Fibroblast of lung (primary cell): Measurements from ENCODE around the gene TNPO3. TPM values are rescaled to one million over a fixed set of nuclear protein-coding genes. Genes with fewer than 3 reads are reported as not detected.

Experiments
- DNase-seq, 2 donors: peaks; one replicate each; pipeline versions ENCODE4 v3.0.0 to v3.0.0-alpha.2; 2010; ENCODE audit warnings: low read depth in 2 of 2
- H2AFZ ChIP-seq: 2 replicates; pipeline ENCODE4 v1.5.1; 2012; ENCODE audit warnings: low read length, control low read depth, inconsistent platforms
- H3K27ac ChIP-seq: 2 replicates; pipeline ENCODE4 v1.5.1; 2011; ENCODE audit warnings: low read length, control low read depth; ENCODE audit not compliant: insufficient read depth
- H3K27me3 ChIP-seq: 2 replicates; pipeline ENCODE4 v1.5.1; 2011; ENCODE audit warnings: mild to moderate bottlenecking, low read length; ENCODE audit not compliant: control insufficient read depth, insufficient read depth
- H3K36me3 ChIP-seq: 2 replicates; pipeline ENCODE4 v1.5.1; 2011; ENCODE audit warnings: low read length; ENCODE audit not compliant: control insufficient read depth, insufficient read depth
- H3K4me1 ChIP-seq: 2 replicates; pipeline ENCODE4 v1.5.1; 2011; ENCODE audit warnings: low read length; ENCODE audit not compliant: control insufficient read depth, insufficient read depth; ENCODE audit errors: extremely low read depth
- H3K4me2 ChIP-seq: 2 replicates; pipeline ENCODE4 v1.5.1; 2011; ENCODE audit warnings: low read length, control low read depth; ENCODE audit not compliant: insufficient read depth; ENCODE audit errors: extremely low read depth
- H3K4me3 ChIP-seq, 4 experiments: fragments of 200-600 bp in 1 of 4; sonication (generic) in 1 of 4; replicated peaks in 1 of 4; 2 replicates each; pipeline ENCODE4 v1.5.1; 2011 to 2016; ENCODE audit warnings: low read length in 4 of 4, low read depth in 3 of 4, mild to moderate bottlenecking in 3 of 4, control low read depth in 2 of 4, inconsistent platforms in 1 of 4, mixed read lengths in 1 of 4; ENCODE audit not compliant: insufficient read depth in 1 of 4; ENCODE audit errors: control extremely low read depth in 1 of 4
- H3K79me2 ChIP-seq: 2 replicates; pipeline ENCODE4 v1.5.1; 2012; ENCODE audit warnings: mild to moderate bottlenecking, low read length, inconsistent platforms; ENCODE audit not compliant: control insufficient read depth, insufficient read depth
- H3K9ac ChIP-seq: 2 replicates; pipeline ENCODE4 v1.5.1; 2011; ENCODE audit warnings: mild to moderate bottlenecking, low read length, control low read depth; ENCODE audit not compliant: insufficient read depth
- H3K9me3 ChIP-seq: 2 replicates; pipeline ENCODE4 v1.5.1; 2012; ENCODE audit warnings: low read depth, low read length; ENCODE audit not compliant: control insufficient read depth, insufficient read depth
- H4K20me1 ChIP-seq: 2 replicates; pipeline ENCODE4 v1.5.1; 2011; ENCODE audit warnings: low read length; ENCODE audit not compliant: control insufficient read depth, insufficient read depth; ENCODE audit errors: extremely low read depth
- CTCF ChIP-seq, 2 donors: IDR thresholded peaks in 1 of 2; conservative IDR thresholded peaks in 1 of 2; 1 replicate in 1 of 2; 2 replicates in 1 of 2; pipeline ENCODE4 v1.5.1; 2011 to 2012; ENCODE audit warnings: low read length in 2 of 2, control low read depth in 1 of 2, inconsistent platforms in 1 of 2, low read depth in 1 of 2, mild to moderate bottlenecking in 1 of 2
- EZH2 ChIP-seq: IDR thresholded peaks from 2 replicates; pipeline ENCODE4 v1.5.1; 2012; ENCODE audit warnings: low read length, control low read depth, mild to moderate bottlenecking; ENCODE audit errors: missing control alignments
- polyA plus RNA-seq, 2 donors: library from polyadenylated mRNA; depleted of rRNA in 1 of 2; stranded (reverse) in 1 of 2; unstranded in 1 of 2; fragments of >200 nt; gene quantifications; 2 replicates each; pipeline ENCODE4 v1.2.1, GENCODE V29; 2011 to 2012; ENCODE audit warnings: missing spikeins in 1 of 2
- total RNA-seq: library from RNA; depleted of rRNA; stranded (reverse); fragments of >200 nt; gene quantifications from 2 replicates; pipeline ENCODE4 v1.2.1, GENCODE V29; 2014

Gene TNPO3
- total and polyA plus RNA-seq, 2 donors (not counting 1 experiment from before 2014, with no cell fraction given): 39.1 to 73.5 TPM

GRCh38 chr7:129024125-129024524 is 30.8 kb downstream of the TNPO3 start:
- H3K4me2 ChIP-seq: no peak overlapping the region
- H3K36me3 ChIP-seq: no peaks in the 10 kb centered on the region
- H3K79me2 ChIP-seq: peaks cover 37% of the 10 kb centered on the region
- H4K20me1 ChIP-seq: no peaks in the 10 kb centered on the region
- no peak for TF ChIP-seq CTCF (conservative IDR thresholded peaks at IDR 0.05 in 1 of 2, IDR thresholded peaks at IDR 0.05 in 1 of 2; ENCODE audit: low read depth in 1 of 2, low read length in 2 of 2)
- no peak for TF ChIP-seq EZH2
- H3K4me1 ChIP-seq: no peaks in the 10 kb centered on the region
- no peaks in the 10 kb centered on the region for H3K27me3 ChIP-seq
- no peak for DNase-seq
- no peak overlapping the region for H2AFZ ChIP-seq
- no peak overlapping the region for H3K9ac ChIP-seq
- H3K9me3 ChIP-seq: no peaks in the 10 kb centered on the region
- H3K27ac ChIP-seq: no peak overlapping the region
- no peak overlapping the region for H3K4me3 ChIP-seq

DNA sequence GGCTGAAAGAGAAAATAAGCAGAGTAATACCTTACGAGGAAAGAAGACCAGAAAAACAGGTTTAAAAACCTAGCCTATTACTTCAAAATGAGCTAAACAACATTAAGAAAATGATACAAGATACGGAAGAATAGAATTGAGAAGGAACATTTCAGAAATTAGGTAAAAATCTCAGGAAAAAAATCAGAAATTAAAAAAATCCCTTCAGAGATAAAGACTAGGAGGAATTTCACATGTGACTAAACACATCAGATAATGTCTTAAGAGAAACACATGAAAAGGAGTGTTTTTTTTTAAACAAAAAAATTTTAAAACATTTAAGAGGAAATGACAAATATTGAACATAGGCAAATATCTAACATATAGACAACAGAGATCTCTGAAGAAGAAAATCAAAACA is 33.3 kb downstream of the TNPO3 start:
- H2AFZ ChIP-seq: no peak overlapping the region
- no peak for TF ChIP-seq CTCF (conservative IDR thresholded peaks at IDR 0.05 in 1 of 2, IDR thresholded peaks at IDR 0.05 in 1 of 2; ENCODE audit: low read depth in 1 of 2, low read length in 2 of 2)
- no peak for TF ChIP-seq EZH2
- no peak for DNase-seq
- H3K27ac ChIP-seq: no peak overlapping the region
- peaks cover 2% of the 10 kb centered on the region for H3K36me3 ChIP-seq
- H3K9ac ChIP-seq: no peak overlapping the region
- H3K4me3 ChIP-seq: no peak overlapping the region
- H3K4me2 ChIP-seq: no peak overlapping the region
- H3K9me3 ChIP-seq: no peaks in the 10 kb centered on the region
- H3K27me3 ChIP-seq: no peaks in the 10 kb centered on the region
- H3K4me1 ChIP-seq: no peaks in the 10 kb centered on the region
- peaks cover 27% of the 10 kb centered on the region for H3K79me2 ChIP-seq
- H4K20me1 ChIP-seq: no peaks in the 10 kb centered on the region

DNA sequence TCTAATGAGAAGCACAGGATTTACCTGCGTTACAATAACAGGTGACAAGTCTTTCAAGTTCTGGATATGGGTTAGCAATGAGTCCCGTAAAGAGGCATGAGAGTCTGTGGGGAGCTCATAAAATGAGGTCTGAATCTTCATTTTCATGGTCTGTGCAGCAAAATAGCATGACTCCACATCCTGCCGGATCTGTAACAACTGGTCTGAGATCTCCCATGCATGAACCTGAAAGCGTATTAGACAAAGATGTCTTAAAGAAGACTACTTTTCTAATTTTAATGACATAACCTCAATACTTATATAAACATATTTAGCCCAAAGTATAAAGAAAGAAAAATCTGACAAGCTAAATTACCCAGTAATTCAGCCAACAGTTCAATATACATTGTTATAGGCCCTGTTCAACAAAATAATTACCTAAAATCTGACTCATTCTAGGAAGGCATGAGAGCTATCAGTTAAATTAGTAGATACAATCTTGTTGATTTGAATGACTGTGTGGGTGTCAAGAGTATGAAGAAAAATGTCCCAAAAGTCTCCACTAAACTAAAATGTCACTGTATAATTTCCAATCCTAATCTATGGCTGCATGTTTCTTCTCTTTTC is 36.9 kb downstream of the TNPO3 start:
- peaks cover 3% of the 10 kb centered on the region for H3K36me3 ChIP-seq
- H3K4me3 ChIP-seq: no peak overlapping the region
- H3K9me3 ChIP-seq: no peaks in the 10 kb centered on the region
- H2AFZ ChIP-seq: no peak overlapping the region
- TF ChIP-seq EZH2: no peak
- TF ChIP-seq CTCF (conservative IDR thresholded peaks at IDR 0.05 in 1 of 2, IDR thresholded peaks at IDR 0.05 in 1 of 2; ENCODE audit: low read depth in 1 of 2, low read length in 2 of 2): no peak
- no peak overlapping the region for H3K27ac ChIP-seq
- H3K27me3 ChIP-seq: no peaks in the 10 kb centered on the region
- H3K79me2 ChIP-seq: peaks cover 11% of the 10 kb centered on the region
- no peaks in the 10 kb centered on the region for H4K20me1 ChIP-seq
- no peaks in the 10 kb centered on the region for H3K4me1 ChIP-seq
- H3K4me2 ChIP-seq: no peak overlapping the region
- no peak overlapping the region for H3K9ac ChIP-seq
- no peak for DNase-seq
